Neural progenitor cell (in vitro differentiated cells): Measurements from ENCODE around the gene TLCD3A.

Experiments used
- CTCF ChIP-seq: fragments of 200-600 bp; sonication (generic); IDR thresholded peaks from 2 replicates; pipeline ENCODE4 v1.5.1; 2017; ENCODE audit warnings: antibody characterized with exemption, mild to moderate bottlenecking
- EZH2 ChIP-seq: fragments of 200-600 bp; sonication (generic); IDR thresholded peaks from 2 replicates; pipeline ENCODE4 v1.6.1; 2017; ENCODE audit warnings: antibody characterized with exemption, mild to moderate bottlenecking, moderate library complexity

GRCh38 chr17:732067-732901 lies at the start of gene TLCD3A:
- TF ChIP-seq CTCF (no peak), EZH2 (no peak)
